HUES6 (cell line): ENCODE data around the gene REXO1.
A peak's percentile ranks its signal among the peaks of the same experiment; 100 is the strongest.

Experiments
- H3K27ac ChIP-seq: 2 replicates; pipeline ENCODE4 v1.7.0; 2013; ENCODE audit warnings: low read depth, mild to moderate bottlenecking, low read length, inconsistent platforms
- H3K27me3 ChIP-seq: 2 replicates; pipeline ENCODE4 v1.6.1; 2013; ENCODE audit warnings: low read length; ENCODE audit not compliant: control insufficient read depth, insufficient read depth
- H3K36me3 ChIP-seq: 2 replicates; pipeline ENCODE4 v1.6.1; 2013; ENCODE audit warnings: low read length; ENCODE audit not compliant: control insufficient read depth, insufficient read depth
- H3K4me1 ChIP-seq: 2 replicates; pipeline ENCODE4 v1.6.1; 2013; ENCODE audit warnings: low read length; ENCODE audit not compliant: control insufficient read depth, insufficient read depth
- H3K4me3 ChIP-seq: 2 replicates; pipeline ENCODE4 v1.5.1; 2013; ENCODE audit warnings: low read depth, low read length
- H3K9ac ChIP-seq: one replicate; pipeline ENCODE4 v1.6.1; 2013; ENCODE audit warnings: mild to moderate bottlenecking, low read length
- H3K9me3 ChIP-seq: 2 replicates; pipeline ENCODE4 v1.6.1; 2013; ENCODE audit warnings: low read depth, low read length; ENCODE audit not compliant: control insufficient read depth, insufficient read depth

Gene REXO1

DNA sequence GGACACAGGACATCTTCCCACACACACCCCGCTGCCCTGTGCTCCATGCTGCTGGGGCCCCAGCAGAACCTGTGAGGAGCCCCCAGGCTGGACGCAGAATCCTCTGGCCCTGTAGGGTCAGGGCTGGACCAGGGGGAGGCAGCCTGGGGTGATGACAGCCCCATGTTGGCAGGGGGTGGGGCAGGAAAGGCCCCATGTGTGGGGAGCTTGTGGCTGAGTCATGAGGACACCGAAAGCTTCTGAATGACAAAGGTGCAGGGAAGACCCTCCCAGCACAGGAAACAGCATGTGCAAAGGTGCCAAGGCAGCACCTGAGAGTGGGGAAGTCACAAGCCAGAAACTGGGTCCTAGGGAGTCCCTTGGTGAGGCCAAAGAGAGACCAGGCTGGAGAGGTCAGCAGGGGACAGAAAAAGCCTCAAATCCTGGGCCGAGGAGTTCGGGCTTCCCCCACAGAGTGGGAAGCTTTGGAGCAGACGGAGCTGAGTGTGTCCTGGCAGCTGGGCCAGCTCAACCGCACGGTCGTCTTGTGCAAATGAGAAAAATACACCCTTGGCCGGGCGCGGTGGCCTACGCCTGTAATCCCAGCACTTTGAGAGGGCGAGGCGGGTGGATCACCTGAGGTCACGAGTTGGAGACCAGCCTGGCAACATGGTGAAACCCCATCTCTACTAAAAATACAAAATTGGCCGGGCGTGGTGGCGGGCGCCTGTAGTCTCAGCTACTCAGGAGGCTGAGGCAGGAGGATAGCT is 53.7 kb downstream of the REXO1 start:
- Histone ChIP-seq H3K9ac (no peak overlapping the region), H3K4me3 (no peak overlapping the region), H3K27ac (peak overlapping the region; percentile 19; the same call in 1 of the 2 replicates), H3K4me1 (peaks cover 7% of the 10 kb centered on the region), H3K27me3 (peaks cover under 1% of the 10 kb centered on the region; the same call in 1 of the 2 replicates), H3K9me3 (no peaks in the 10 kb centered on the region), H3K36me3 (no peaks in the 10 kb centered on the region)

DNA sequence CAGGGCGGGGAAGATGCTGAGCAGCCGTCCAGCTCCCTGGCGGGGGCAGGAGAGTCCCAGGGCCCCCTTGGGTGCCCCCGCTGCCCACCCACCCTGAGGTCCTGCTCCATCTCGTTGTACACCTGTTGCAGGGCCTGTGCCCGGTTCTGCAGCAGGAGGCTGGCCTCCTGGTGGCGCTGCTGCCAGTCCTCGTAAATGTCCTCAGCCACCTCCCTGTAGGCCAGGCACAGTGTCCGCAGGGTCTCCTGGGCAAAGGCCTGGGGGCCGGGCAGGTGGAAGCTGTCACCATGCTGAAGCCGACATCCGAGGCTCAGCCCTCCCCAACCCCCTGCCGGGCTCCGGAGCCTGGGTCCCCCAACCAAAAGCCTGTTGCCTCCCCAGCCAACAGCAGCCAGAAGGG is 56.4 kb downstream of the REXO1 start:
- Histone ChIP-seq H3K36me3 (no peaks in the 10 kb centered on the region), H3K27ac (no peak overlapping the region), H3K4me3 (no peak overlapping the region), H3K27me3 (peaks cover 18% of the 10 kb centered on the region), H3K9ac (no peak overlapping the region), H3K9me3 (no peaks in the 10 kb centered on the region), H3K4me1 (peaks cover 7% of the 10 kb centered on the region)

DNA sequence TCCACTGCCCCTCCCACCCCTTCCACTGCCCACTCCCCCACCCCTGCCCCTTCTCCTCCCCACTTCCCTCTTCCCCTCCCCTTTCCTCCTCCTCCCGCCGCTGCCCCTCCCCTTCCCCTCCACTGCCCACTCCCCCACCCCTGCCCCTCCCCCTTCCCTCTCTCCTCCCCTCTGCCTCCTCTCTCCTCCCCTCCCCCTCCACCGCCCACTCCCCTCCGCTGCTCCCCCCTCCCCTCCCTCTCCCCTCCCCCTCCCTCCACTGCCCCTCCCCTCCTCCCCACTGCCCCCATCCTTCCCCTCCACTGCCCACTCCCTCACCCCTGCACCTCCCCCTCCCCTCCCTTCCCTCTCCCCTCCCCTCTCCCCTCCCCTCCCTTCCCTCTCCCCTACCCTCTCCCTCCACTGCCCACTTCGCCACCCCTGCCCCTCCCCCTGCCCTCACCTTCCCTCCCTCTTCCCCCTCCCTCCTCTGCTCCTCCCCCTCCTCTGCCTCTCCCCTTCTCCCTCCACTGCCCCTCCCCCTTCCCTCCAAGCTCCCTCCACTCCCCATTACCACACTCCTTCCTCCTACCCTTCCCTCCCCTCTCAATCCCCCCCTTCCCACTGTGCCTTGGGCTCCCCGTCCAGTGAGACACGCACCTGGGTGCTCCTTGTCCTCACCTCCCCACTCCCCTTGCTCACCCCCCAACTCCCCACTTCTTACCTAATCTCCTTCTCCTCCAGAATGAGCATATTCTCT is 58.1 kb downstream of the REXO1 start:
- Histone ChIP-seq H3K27ac (no peak overlapping the region), H3K4me3 (peak overlapping the region; percentile 32), H3K9me3 (no peaks in the 10 kb centered on the region), H3K4me1 (peaks cover 7% of the 10 kb centered on the region), H3K36me3 (no peaks in the 10 kb centered on the region), H3K9ac (no peak overlapping the region), H3K27me3 (peaks cover 20% of the 10 kb centered on the region)

DNA sequence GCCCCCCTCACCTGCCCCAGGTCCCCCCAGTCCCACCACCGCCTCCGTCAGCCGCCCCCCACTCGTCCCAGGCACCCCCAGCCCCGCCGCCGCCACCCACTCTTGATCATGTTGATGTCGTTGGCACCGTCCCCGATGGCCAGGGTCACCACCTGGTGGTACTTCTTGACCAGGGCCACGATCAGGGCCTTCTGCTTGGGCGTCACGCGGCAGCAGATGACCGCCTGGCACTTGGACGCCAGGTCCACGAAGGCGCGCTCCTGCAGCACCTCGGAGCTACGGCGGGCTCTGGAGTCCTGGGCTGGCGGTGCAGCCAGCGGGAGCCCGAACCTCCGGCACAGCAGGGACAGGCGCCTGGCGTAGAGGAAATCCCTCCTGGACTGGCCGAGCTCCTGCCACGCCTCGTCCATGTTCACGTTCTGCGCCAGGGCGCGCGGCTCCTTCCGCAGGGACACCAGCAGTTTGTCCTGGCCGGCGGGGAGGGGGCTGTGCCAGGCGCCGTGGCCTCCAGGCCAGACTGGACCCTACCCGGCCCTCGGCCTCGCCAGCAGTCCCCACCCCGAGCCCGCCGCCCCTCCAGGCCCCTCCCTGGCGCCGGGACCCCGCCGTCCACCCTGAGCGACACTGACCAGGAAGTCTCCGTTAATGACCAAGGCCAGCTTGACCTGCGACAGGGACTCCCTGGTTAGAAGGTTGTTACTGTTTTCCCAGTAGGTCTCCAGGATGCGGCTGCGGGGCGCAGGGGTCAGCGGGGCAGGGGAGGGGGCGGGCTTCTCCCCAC is 58.8 kb downstream of the REXO1 start:
- H3K36me3 ChIP-seq, result no peaks in the 10 kb centered on the region
- no peaks in the 10 kb centered on the region for H3K9me3 ChIP-seq
- peak overlapping the region; percentile 58 for H3K4me3 ChIP-seq
- peaks cover 4% of the 10 kb centered on the region for H3K4me1 ChIP-seq
- H3K27ac ChIP-seq, result no peak overlapping the region
- H3K27me3 ChIP-seq, result peaks cover 26% of the 10 kb centered on the region
- H3K9ac ChIP-seq, result no peak overlapping the region

DNA sequence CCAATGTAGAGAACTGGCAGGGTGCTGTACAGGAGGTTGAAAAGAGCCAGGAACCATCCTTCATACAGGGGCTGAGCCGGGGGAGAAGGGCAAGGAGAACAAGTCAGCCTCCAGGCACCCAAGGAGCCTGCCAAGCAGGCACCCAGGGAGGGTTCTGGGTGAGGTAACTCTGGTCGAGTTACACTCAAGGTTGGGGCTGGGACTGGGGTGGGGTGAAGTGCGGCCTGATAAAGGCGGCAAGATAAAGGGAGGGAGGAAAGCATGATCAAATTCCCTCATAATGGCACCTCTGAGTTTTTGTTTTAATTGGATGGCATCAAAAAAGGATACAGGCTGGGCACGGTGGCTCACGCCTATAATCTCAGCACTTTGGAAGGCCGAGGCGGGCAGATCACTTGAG is 61.2 kb downstream of the REXO1 start:
- no peak overlapping the region for H3K4me3 ChIP-seq
- no peaks in the 10 kb centered on the region for H3K4me1 ChIP-seq
- H3K27ac ChIP-seq, result no peak overlapping the region
- H3K27me3 ChIP-seq, result peaks cover 43% of the 10 kb centered on the region
- no peaks in the 10 kb centered on the region for H3K36me3 ChIP-seq
- no peak overlapping the region for H3K9ac ChIP-seq
- H3K9me3 ChIP-seq, result peaks cover 2% of the 10 kb centered on the region

DNA sequence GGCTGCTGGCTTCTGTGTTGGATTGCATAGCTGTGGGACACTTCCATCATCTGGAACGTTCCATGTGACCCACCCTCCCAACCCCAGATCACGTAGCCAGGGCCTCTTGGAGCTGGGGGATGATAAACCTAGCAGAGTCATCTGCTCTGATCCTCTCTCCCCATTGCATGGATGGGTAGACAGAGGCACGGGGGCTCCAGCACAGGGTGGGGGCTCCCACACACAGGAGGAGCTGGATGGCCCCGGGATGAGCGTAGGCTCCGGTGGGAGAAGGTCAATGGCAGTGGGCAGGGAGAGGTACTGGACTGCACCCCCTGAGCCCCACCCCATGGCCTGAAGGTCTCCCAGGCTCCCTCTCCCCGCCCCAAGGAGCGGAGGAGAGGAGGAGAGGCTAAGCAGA is 61.6 kb downstream of the REXO1 start:
- Histone ChIP-seq H3K27ac (no peak overlapping the region), H3K9me3 (peaks cover 5% of the 10 kb centered on the region), H3K4me3 (no peak overlapping the region), H3K9ac (no peak overlapping the region), H3K27me3 (peaks cover 46% of the 10 kb centered on the region), H3K4me1 (no peaks in the 10 kb centered on the region), H3K36me3 (no peaks in the 10 kb centered on the region)

DNA sequence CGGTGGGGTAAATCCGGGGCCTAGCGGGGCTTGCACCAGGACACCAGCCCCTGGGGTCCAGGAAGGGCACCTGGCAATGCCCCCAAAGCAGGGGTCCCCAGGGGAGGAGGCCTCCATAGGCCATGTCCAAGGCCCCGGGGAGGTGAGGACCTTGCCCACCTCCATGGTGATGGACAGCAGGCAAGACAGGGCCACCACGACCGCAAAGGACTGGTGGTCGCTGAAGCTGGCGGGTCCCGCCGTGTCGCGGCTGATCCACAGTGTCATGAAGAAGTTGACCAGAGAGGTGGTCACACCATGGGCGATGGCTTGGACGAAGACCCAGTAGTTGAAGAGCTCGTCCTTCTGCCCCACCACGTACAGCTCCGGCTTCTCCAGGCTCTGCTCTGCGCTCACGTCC is 63.0 kb downstream of the REXO1 start:
- peaks cover 55% of the 10 kb centered on the region for H3K27me3 ChIP-seq

DNA sequence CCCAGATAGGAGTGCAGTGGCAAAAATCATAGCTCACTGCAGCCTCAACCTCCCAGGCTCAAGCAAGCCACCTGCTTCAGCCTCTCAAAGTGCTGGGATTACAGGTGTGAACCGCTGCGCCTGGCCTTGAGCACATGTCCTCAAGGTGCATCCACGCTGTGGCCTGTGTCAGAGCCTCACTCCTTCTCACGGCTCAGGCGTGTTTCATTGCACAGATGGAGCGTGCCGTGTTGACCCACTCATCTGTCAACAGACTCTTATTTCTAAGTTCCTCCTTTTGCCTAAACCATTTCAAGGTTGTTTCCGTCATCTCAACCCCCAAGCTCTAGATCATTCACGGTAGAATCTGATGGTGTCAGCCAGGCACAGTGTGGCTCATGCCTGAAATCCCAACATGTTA is 64.4 kb downstream of the REXO1 start:
- H3K27me3 ChIP-seq, result peaks cover 65% of the 10 kb centered on the region
- no peak overlapping the region for H3K27ac ChIP-seq
- peaks cover 6% of the 10 kb centered on the region for H3K4me1 ChIP-seq
- H3K9me3 ChIP-seq, result peaks cover 8% of the 10 kb centered on the region
- no peak overlapping the region for H3K9ac ChIP-seq
- no peaks in the 10 kb centered on the region for H3K36me3 ChIP-seq
- no peak overlapping the region for H3K4me3 ChIP-seq

More for the DNA sequence above, 63.0 kb downstream of the REXO1 start:
- peaks cover 8% of the 10 kb centered on the region for H3K9me3 ChIP-seq
- H3K27ac ChIP-seq, result no peak overlapping the region
- no peaks in the 10 kb centered on the region for H3K4me1 ChIP-seq
- no peak overlapping the region for H3K4me3 ChIP-seq
- no peak overlapping the region for H3K9ac ChIP-seq
- no peaks in the 10 kb centered on the region for H3K36me3 ChIP-seq

DNA sequence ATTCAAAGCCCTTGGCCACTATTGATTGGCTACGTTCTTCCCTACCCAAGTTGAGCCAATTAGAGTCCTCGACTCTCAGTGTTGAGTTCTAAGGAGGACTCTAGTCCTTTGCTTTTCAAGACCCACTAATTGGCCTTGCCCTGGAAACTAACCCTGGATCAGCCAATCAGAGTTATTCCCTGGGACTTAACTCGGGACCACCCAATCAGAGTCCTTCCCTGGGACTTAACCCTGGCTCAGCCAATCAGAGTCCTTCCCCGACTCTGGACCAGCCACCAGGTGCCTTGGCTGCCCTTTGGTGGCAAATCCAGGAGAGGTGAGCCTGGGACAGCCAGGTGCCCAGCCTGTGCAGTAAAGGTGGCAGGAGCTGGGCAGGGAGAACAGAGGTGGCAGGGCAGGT is 64.9 kb downstream of the REXO1 start:
- Histone ChIP-seq H3K27me3 (peaks cover 65% of the 10 kb centered on the region), H3K4me3 (no peak overlapping the region), H3K36me3 (no peaks in the 10 kb centered on the region), H3K27ac (no peak overlapping the region), H3K9me3 (peaks cover 8% of the 10 kb centered on the region), H3K4me1 (peaks cover 6% of the 10 kb centered on the region), H3K9ac (no peak overlapping the region)

DNA sequence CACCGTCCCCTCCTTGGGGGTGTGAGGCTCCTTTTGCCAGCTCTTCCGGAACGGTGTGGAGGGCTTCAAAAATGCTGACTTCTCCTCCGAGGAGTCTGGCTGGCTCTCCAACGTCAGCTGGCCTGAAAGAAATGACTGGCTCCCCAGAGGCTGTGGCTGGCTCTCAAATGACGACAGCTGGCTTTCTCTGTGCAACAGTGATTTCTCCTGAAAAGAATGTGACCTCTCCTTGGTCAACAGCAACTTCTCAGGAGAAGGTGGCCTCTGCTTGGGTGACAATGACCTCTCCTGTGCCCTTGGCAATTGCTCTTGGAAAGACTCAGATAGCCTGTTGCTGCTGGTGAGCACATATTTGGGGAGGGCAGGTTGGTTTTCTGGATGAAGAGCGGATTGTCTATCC is 65.8 kb downstream of the REXO1 start:
- peaks cover 6% of the 10 kb centered on the region for H3K4me1 ChIP-seq
- H3K9ac ChIP-seq, result no peak overlapping the region
- H3K36me3 ChIP-seq, result no peaks in the 10 kb centered on the region
- no peak overlapping the region for H3K27ac ChIP-seq
- H3K9me3 ChIP-seq, result peaks cover 8% of the 10 kb centered on the region
- H3K27me3 ChIP-seq, result peaks cover 68% of the 10 kb centered on the region
- H3K4me3 ChIP-seq, result no peak overlapping the region
